ENCODE results near the gene CX3CL1.

DNA sequence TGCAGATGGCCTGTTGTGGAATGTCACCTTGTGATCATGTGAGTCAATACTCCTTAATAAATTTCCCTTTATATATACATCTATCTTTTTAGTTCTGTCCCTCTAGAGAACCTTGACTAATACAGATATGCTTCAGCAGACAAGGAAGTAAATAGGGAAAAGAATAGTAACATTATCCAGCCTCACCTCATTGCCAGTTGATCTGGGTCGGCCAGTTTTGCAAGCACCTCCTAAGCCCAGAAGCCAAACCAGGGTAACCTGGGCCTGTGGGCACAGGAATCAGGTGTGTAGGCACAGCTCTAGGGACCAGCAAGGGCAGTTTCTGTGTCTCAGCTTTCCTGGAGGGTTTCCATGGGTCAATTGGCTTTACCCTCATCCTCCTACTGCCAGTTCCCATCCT is 20.4 kb downstream of the CX3CL1 start:
- TF ChIP-seq SREBF2 (CRISPR knock-in tag; IDR thresholded peaks at IDR 0.05) (no peak), TEAD1 (CRISPR knock-in tag; IDR thresholded peaks at IDR 0.05) (no peak), SIX5 (IDR thresholded peaks at IDR 0.05; ENCODE audit: borderline replicate concordance in 1 of 2, insufficient read depth in 1 of 2, low read depth in 1 of 2, low read length in 2 of 2) (no peak), JUND (IDR thresholded peaks at IDR 0.05; ENCODE audit: borderline replicate concordance, low read depth, low read length) (no peak), JUND (tag; IDR thresholded peaks at IDR 0.05; ENCODE audit: borderline replicate concordance, low read depth, low read length) (no peak), E4F1 (CRISPR knock-in tag; IDR thresholded peaks at IDR 0.05; ENCODE audit: borderline replicate concordance) (no peak), NCOA2 (IDR thresholded peaks at IDR 0.05; ENCODE audit: partially characterized antibody in 2 of 2) (no peak), CTCF (IDR thresholded peaks at IDR 0.05 in 2 of 3, conservative IDR thresholded peaks at IDR 0.05 in 1 of 3; ENCODE audit: insufficient read depth in 2 of 3, low read depth in 1 of 3, low read length in 3 of 3) (no peak), CHD1 (IDR thresholded peaks at IDR 0.05; ENCODE audit: low read length) (no peak), CBX5 (IDR thresholded peaks at IDR 0.05; ENCODE audit: borderline replicate concordance, low read depth) (no peak)
- TF ChIP-seq, protein P1, sequence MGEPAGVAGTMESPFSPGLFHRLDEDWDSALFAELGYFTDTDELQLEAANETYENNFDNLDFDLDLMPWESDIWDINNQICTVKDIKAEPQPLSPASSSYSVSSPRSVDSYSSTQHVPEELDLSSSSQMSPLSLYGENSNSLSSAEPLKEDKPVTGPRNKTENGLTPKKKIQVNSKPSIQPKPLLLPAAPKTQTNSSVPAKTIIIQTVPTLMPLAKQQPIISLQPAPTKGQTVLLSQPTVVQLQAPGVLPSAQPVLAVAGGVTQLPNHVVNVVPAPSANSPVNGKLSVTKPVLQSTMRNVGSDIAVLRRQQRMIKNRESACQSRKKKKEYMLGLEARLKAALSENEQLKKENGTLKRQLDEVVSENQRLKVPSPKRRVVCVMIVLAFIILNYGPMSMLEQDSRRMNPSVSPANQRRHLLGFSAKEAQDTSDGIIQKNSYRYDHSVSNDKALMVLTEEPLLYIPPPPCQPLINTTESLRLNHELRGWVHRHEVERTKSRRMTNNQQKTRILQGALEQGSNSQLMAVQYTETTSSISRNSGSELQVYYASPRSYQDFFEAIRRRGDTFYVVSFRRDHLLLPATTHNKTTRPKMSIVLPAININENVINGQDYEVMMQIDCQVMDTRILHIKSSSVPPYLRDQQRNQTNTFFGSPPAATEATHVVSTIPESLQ (CRISPR knock-in tag; IDR thresholded peaks at IDR 0.05), result no peak

All from K562 (cell line).